ENCODE data around the gene SSX2IP. TPM values are rescaled to one million over a fixed set of nuclear protein-coding genes. Genes with fewer than 3 reads are reported as not detected.

The SSX2IP gene
- total and polyA plus RNA-seq, 4 donors = 3.7 to 21.8 (median 6.4) TPM

DNA sequence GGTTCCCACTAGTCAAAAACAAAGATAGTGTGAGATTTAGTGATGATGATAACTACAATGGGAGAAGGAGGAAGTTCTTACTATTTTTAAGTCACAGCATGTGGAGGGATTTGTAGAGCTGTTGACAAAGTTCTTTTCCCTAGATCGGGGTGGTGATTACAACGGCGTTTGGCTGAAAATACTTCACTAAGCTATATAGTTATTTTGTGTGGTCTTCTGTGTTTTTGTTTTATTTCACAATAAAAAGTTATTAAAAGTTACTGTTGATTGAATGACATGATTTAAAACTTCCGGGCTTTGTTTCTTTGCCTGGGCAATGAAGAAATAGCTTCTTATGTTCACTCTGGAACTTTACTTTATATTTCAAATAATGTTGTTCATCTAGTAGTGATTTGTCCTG, 47.3 kb upstream of the SSX2IP start:
- H3K27me3 ChIP-seq (ENCODE audit: control insufficient read depth in 4 of 4, insufficient read depth in 4 of 4, low read length in 3 of 4) = no peaks in the 10 kb centered on the region
- no peak overlapping the region for H3K4me3 ChIP-seq (ENCODE audit: low read depth in 1 of 3, low read length in 3 of 3)
- peaks cover 0 to 2% (median 0%) of the 10 kb centered on the region in 4 donors for H3K9me3 ChIP-seq (ENCODE audit: control insufficient read depth in 4 of 4, low read length in 3 of 4)
- no peak for DNase-seq (ENCODE audit: low spot score)
- TF ChIP-seq NR2F2 (IDR thresholded peaks at IDR 0.05) (no peak), JUND (IDR thresholded peaks at IDR 0.05) (no peak), HNF4G (IDR thresholded peaks at IDR 0.05) (no peak), FOXA2 (IDR thresholded peaks at IDR 0.05) (no peak)
- H3K4me1 ChIP-seq (ENCODE audit: control insufficient read depth in 4 of 4, insufficient read depth in 4 of 4, low read length in 3 of 4) = no peaks in the 10 kb centered on the region
- 75% methylated on average over 4 of the region's 4 CpGs for WGBS
- H3K36me3 ChIP-seq (ENCODE audit: control insufficient read depth in 4 of 4, insufficient read depth in 3 of 4, low read depth in 1 of 4, low read length in 3 of 4) = no peaks in the 10 kb centered on the region
- H3K9ac ChIP-seq (ENCODE audit: low read depth in 1 of 2, low read length in 2 of 2) = no peak overlapping the region
- H3K27ac ChIP-seq (ENCODE audit: low read depth in 1 of 2, low read length in 2 of 2) = no peak overlapping the region

DNA sequence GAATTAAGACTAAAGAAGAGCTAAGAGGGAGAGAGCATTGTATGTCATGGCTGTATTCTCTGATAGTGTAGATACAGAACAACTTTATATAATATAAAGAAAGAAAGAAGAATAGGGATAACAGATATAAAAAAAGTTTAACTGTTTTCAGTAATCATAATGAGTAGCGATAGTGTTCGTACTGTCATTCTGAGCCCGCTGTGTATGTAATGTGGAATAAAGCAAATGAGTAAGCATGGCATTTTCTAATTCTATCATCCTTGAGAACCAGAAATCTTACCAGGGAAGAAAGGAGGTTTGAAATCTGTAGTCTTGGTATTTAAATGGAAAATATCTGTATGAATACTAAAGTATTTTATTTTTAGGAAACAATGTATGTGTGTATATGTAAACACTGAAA, 46.7 kb upstream of the SSX2IP start:
- Histone ChIP-seq H3K36me3 (ENCODE audit: control insufficient read depth in 4 of 4, insufficient read depth in 3 of 4, low read depth in 1 of 4, low read length in 3 of 4) (no peaks in the 10 kb centered on the region), H3K27ac (ENCODE audit: low read depth in 1 of 2, low read length in 2 of 2) (no peak overlapping the region), H3K4me1 (ENCODE audit: control insufficient read depth in 4 of 4, insufficient read depth in 4 of 4, low read length in 3 of 4) (no peaks in the 10 kb centered on the region), H3K9ac (ENCODE audit: low read depth in 1 of 2, low read length in 2 of 2) (no peak overlapping the region), H3K27me3 (ENCODE audit: control insufficient read depth in 4 of 4, insufficient read depth in 4 of 4, low read length in 3 of 4) (no peaks in the 10 kb centered on the region), H3K9me3 (ENCODE audit: control insufficient read depth in 4 of 4, low read length in 3 of 4) (peaks cover 0 to 2% (median 0%) of the 10 kb centered on the region in 4 donors), H3K4me3 (ENCODE audit: low read depth in 1 of 3, low read length in 3 of 3) (no peak overlapping the region)
- 96% methylated on average over 3 of the region's 3 CpGs for WGBS
- TF ChIP-seq JUND (IDR thresholded peaks at IDR 0.05) = no peak
- no peak for DNase-seq (ENCODE audit: low spot score)

DNA sequence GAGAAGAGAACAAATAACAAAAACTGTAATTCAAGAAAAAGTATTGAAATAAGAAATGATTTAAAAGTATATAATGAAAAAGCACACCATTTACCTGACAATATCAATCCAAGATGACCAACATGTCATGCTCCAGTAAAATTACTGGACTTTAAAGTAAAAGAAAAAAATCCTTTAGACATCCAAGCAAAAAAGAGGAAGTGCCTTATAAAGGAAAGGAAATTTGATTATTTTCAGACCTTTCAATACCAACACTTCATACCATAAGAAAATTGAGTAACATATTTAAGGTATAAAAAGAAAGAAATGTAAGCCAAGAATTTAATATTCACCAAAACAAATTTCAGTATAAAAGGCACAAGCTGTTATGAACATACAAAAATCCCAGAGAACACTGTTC, 46.2 kb upstream of the SSX2IP start:
- Histone ChIP-seq H3K4me1 (ENCODE audit: control insufficient read depth in 4 of 4, insufficient read depth in 4 of 4, low read length in 3 of 4) (no peaks in the 10 kb centered on the region), H3K36me3 (ENCODE audit: control insufficient read depth in 4 of 4, insufficient read depth in 3 of 4, low read depth in 1 of 4, low read length in 3 of 4) (no peaks in the 10 kb centered on the region), H3K27me3 (ENCODE audit: control insufficient read depth in 4 of 4, insufficient read depth in 4 of 4, low read length in 3 of 4) (no peaks in the 10 kb centered on the region), H3K9me3 (ENCODE audit: control insufficient read depth in 4 of 4, low read length in 3 of 4) (peaks cover 0 to 2% (median 0%) of the 10 kb centered on the region in 4 donors), H3K4me3 (ENCODE audit: low read depth in 1 of 3, low read length in 3 of 3) (no peak overlapping the region), H3K9ac (ENCODE audit: low read depth in 1 of 2, low read length in 2 of 2) (no peak overlapping the region), H3K27ac (ENCODE audit: low read depth in 1 of 2, low read length in 2 of 2) (no peak overlapping the region)
- TF ChIP-seq, protein P1, sequence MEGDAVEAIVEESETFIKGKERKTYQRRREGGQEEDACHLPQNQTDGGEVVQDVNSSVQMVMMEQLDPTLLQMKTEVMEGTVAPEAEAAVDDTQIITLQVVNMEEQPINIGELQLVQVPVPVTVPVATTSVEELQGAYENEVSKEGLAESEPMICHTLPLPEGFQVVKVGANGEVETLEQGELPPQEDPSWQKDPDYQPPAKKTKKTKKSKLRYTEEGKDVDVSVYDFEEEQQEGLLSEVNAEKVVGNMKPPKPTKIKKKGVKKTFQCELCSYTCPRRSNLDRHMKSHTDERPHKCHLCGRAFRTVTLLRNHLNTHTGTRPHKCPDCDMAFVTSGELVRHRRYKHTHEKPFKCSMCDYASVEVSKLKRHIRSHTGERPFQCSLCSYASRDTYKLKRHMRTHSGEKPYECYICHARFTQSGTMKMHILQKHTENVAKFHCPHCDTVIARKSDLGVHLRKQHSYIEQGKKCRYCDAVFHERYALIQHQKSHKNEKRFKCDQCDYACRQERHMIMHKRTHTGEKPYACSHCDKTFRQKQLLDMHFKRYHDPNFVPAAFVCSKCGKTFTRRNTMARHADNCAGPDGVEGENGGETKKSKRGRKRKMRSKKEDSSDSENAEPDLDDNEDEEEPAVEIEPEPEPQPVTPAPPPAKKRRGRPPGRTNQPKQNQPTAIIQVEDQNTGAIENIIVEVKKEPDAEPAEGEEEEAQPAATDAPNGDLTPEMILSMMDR (IDR thresholded peaks at IDR 0.05; ENCODE audit: low read depth, low read length, missing input control) = no peak
- no peak for TF ChIP-seq YY1 (IDR thresholded peaks at IDR 0.05)
- no peak for TF ChIP-seq HNF4G (IDR thresholded peaks at IDR 0.05)
- TF ChIP-seq, protein P2, sequence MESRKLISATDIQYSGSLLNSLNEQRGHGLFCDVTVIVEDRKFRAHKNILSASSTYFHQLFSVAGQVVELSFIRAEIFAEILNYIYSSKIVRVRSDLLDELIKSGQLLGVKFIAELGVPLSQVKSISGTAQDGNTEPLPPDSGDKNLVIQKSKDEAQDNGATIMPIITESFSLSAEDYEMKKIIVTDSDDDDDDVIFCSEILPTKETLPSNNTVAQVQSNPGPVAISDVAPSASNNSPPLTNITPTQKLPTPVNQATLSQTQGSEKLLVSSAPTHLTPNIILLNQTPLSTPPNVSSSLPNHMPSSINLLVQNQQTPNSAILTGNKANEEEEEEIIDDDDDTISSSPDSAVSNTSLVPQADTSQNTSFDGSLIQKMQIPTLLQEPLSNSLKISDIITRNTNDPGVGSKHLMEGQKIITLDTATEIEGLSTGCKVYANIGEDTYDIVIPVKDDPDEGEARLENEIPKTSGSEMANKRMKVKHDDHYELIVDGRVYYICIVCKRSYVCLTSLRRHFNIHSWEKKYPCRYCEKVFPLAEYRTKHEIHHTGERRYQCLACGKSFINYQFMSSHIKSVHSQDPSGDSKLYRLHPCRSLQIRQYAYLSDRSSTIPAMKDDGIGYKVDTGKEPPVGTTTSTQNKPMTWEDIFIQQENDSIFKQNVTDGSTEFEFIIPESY (IDR thresholded peaks at IDR 0.05) = no peak
- no peak for TF ChIP-seq FOXA1 (IDR thresholded peaks at IDR 0.05)
- TF ChIP-seq TAF1 (conservative IDR thresholded peaks at IDR 0.05) = no peak
- TF ChIP-seq NR2F2 (IDR thresholded peaks at IDR 0.05) = no peak
- TF ChIP-seq, protein P3, sequence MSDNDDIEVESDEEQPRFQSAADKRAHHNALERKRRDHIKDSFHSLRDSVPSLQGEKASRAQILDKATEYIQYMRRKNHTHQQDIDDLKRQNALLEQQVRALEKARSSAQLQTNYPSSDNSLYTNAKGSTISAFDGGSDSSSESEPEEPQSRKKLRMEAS (IDR thresholded peaks at IDR 0.05) = no peak
- TF ChIP-seq RXRA (IDR thresholded peaks at IDR 0.05) = no peak
- TF ChIP-seq FOXA2 (IDR thresholded peaks at IDR 0.05) = no peak
- no peak for TF ChIP-seq JUND (IDR thresholded peaks at IDR 0.05)
- TF ChIP-seq RAD21 (IDR thresholded peaks at IDR 0.05) = no peak
- TF ChIP-seq, protein P4, sequence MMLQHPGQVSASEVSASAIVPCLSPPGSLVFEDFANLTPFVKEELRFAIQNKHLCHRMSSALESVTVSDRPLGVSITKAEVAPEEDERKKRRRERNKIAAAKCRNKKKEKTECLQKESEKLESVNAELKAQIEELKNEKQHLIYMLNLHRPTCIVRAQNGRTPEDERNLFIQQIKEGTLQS (IDR thresholded peaks at IDR 0.05) = no peak
- no peak for TF ChIP-seq GABPA (IDR thresholded peaks at IDR 0.05 in 1 of 2, conservative IDR thresholded peaks at IDR 0.05 in 1 of 2)
- no peak for TF ChIP-seq EGR1 (IDR thresholded peaks at IDR 0.05; ENCODE audit: low read depth in 2 of 2)
- DNase-seq (ENCODE audit: low spot score) = no peak

Measured in liver (tissue), 9 donors.